ENCODE data around the gene BTBD16. TPM values are rescaled to one million over a fixed set of nuclear protein-coding genes. Genes with fewer than 3 reads are reported as not detected.
A peak's percentile ranks its signal among the peaks of the same experiment; 100 is the strongest.

Gene BTBD16
- total and polyA plus RNA-seq, 2 donors (not counting 1 experiment from before 2014, with no cell fraction given) = not detected

- Histone ChIP-seq H2AFZ (ENCODE audit: insufficient read depth, low read depth, low read length, poor library complexity, severe bottlenecking) (peak overlapping the region; percentile 84), H3K27me3 (replicated peaks in 1 of 4; ENCODE audit: control extremely low read depth in 1 of 4, control insufficient read depth in 3 of 4, insufficient read depth in 4 of 4, low read length in 3 of 4) (peaks cover 0 to 19% (median 12%) of the 10 kb centered on the region in 4 experiments), H3K79me2 (ENCODE audit: control insufficient read depth, insufficient read depth, low read length) (peaks cover 58% of the 10 kb centered on the region), H3K27ac (ENCODE audit: low read length in 2 of 2) (peak overlapping the region; percentile 88 to 97), H3K9me3 (ENCODE audit: control extremely low read depth in 1 of 3, control insufficient read depth in 2 of 3, insufficient read depth in 1 of 3, low read length in 2 of 3) (peaks cover 0 to 1% (median 0%) of the 10 kb centered on the region in 3 donors), H3K9ac (ENCODE audit: low read length) (peak overlapping the region; percentile 92), H4K20me1 (ENCODE audit: control insufficient read depth, insufficient read depth, low read length, poor library complexity, severe bottlenecking) (peaks cover 28% of the 10 kb centered on the region), H3K4me1 (ENCODE audit: control insufficient read depth in 2 of 2, insufficient read depth in 2 of 2, low read length in 2 of 2) (peaks cover 13 to 17% of the 10 kb centered on the region in 2 donors), H3K4me3 (ENCODE audit: control extremely low read depth in 1 of 5, extremely low read depth in 1 of 5, insufficient read depth in 1 of 5, low read depth in 2 of 5, low read length in 4 of 5) (peak overlapping the region; percentile 43 to 84 (median 76)), H3K36me3 (replicated peaks in 1 of 2; ENCODE audit: control extremely low read depth in 1 of 2, control insufficient read depth in 1 of 2, extremely low read depth in 1 of 2, insufficient read depth in 2 of 2, low read length in 1 of 2) (no peaks in the 10 kb centered on the region), H3K4me2 (replicated peaks; ENCODE audit: low read depth, low read length, poor library complexity, severe bottlenecking) (peak overlapping the region; percentile 88)
- ChIA-PET CTCF (interaction anchor here (2.1 kb wide), 1 partner anchor 77 kb away, joined by 4 read pairs; no protein-coding TSS in a partner anchor), POLR2A (no interaction called here)
- no peaks in the 10 kb centered on the region for H3K9me3 Mint-ChIP-seq (ENCODE audit: insufficient read depth)
- H3K27me3 Mint-ChIP-seq = peaks cover 19% of the 10 kb centered on the region
- DNase-seq = no peak
- TF ChIP-seq CTCF (IDR thresholded peaks at IDR 0.05) = no peak
- TF ChIP-seq EZH2 (IDR thresholded peaks at IDR 0.05; ENCODE audit: borderline replicate concordance, insufficient read depth, low read depth, low read length, poor library complexity, severe bottlenecking) = no peak
- H3K27ac Mint-ChIP-seq = peak overlapping the region; percentile 98
- no peak for ATAC-seq (ENCODE audit: low read depth)
- intact Hi-C loops (cut with micrococcal nuclease) = loop anchor here (2.0 to 5.0 kb wide), 4 partner anchors 27 to 447 kb away; partner anchors contain the start of genes ATE1 and NSMCE4A
- peak overlapping the region; percentile 90 for H3K4me3 Mint-ChIP-seq
- WGBS (ENCODE audit: insufficient coverage) = 0% methylated on average over 4 of the region's 7 CpGs
- peaks cover 37% of the 10 kb centered on the region for H3K4me1 Mint-ChIP-seq
These were observed 104.6 kb downstream of the BTBD16 start for GRCh38 chr10:122375679-122376160.

DNA sequence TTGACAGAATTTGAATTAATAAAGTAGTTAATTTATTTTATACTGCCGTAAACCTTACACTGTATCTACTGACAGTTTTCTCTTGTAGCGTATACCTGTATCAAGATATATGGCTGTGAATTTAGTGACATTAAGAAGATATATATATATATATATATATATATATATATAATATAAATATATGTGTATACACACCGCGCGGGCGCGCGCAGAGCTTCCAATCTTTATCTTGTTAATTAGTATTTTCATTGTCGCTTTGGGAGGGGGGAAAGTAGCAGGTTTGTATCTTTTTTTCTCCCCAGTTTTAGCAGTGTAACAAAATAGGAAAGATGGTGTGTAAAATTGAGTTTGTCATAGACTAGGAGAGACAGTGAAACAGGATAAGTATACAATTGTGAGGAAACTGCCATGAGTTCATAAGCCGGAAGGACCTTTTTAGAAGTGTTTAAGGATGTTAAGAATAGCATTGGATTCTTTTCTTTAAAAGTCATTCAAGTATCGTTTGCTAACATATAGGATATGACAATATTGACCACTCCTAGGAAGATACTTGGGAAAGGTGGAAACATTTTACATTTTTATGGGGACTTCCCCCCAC, 105.4 kb downstream of the BTBD16 start:
- peaks cover 0 to 12% (median 9%) of the 10 kb centered on the region in 4 experiments for H3K27me3 ChIP-seq (replicated peaks in 1 of 4; ENCODE audit: control extremely low read depth in 1 of 4, control insufficient read depth in 3 of 4, insufficient read depth in 4 of 4, low read length in 3 of 4)
- intact Hi-C loops (cut with micrococcal nuclease) = loop anchor here (5.0 kb wide), 1 partner anchor 46 kb away; no protein-coding TSS in a partner anchor
- Mint-ChIP-seq H3K4me1 (peaks cover 43% of the 10 kb centered on the region), H3K27me3 (peaks cover 11% of the 10 kb centered on the region), H3K27ac (no peak overlapping the region), H3K9me3 (ENCODE audit: insufficient read depth) (no peaks in the 10 kb centered on the region), H3K4me3 (peak overlapping the region; percentile 8)
- H2AFZ ChIP-seq (ENCODE audit: insufficient read depth, low read depth, low read length, poor library complexity, severe bottlenecking) = no peak overlapping the region
- H4K20me1 ChIP-seq (ENCODE audit: control insufficient read depth, insufficient read depth, low read length, poor library complexity, severe bottlenecking) = peaks cover 36% of the 10 kb centered on the region
- peak overlapping the region; percentile 88 for H3K4me2 ChIP-seq (replicated peaks; ENCODE audit: low read depth, low read length, poor library complexity, severe bottlenecking)
- TF ChIP-seq CTCF (IDR thresholded peaks at IDR 0.05) (no peak), EZH2 (IDR thresholded peaks at IDR 0.05; ENCODE audit: borderline replicate concordance, insufficient read depth, low read depth, low read length, poor library complexity, severe bottlenecking) (no peak)
- no peak for DNase-seq
- H3K4me3 ChIP-seq (ENCODE audit: control extremely low read depth in 1 of 5, extremely low read depth in 1 of 5, insufficient read depth in 1 of 5, low read depth in 2 of 5, low read length in 4 of 5) = no peak overlapping the region
- CTCF ChIA-PET = no interaction called here
- POLR2A ChIA-PET = no interaction called here
- no peak overlapping the region for H3K9ac ChIP-seq (ENCODE audit: low read length)
- no peak for ATAC-seq (ENCODE audit: low read depth)
- WGBS (ENCODE audit: insufficient coverage) = no CpG with 5 or more reads among the region's 11 CpGs
- H3K79me2 ChIP-seq (ENCODE audit: control insufficient read depth, insufficient read depth, low read length) = peaks cover 66% of the 10 kb centered on the region
- H3K9me3 ChIP-seq (ENCODE audit: control extremely low read depth in 1 of 3, control insufficient read depth in 2 of 3, insufficient read depth in 1 of 3, low read length in 2 of 3) = peaks cover 0 to 1% (median 0%) of the 10 kb centered on the region in 3 donors
- H3K27ac ChIP-seq (ENCODE audit: low read length in 2 of 2) = no peak overlapping the region
- H3K4me1 ChIP-seq (ENCODE audit: control insufficient read depth in 2 of 2, insufficient read depth in 2 of 2, low read length in 2 of 2) = peaks cover 13 to 19% of the 10 kb centered on the region in 2 donors
- H3K36me3 ChIP-seq (replicated peaks in 1 of 2; ENCODE audit: control extremely low read depth in 1 of 2, control insufficient read depth in 1 of 2, extremely low read depth in 1 of 2, insufficient read depth in 2 of 2, low read length in 1 of 2) = no peaks in the 10 kb centered on the region

All from B cell (primary cell).